Measurements from ENCODE around the gene PPP1R1B.

Gene PPP1R1B

DNA sequence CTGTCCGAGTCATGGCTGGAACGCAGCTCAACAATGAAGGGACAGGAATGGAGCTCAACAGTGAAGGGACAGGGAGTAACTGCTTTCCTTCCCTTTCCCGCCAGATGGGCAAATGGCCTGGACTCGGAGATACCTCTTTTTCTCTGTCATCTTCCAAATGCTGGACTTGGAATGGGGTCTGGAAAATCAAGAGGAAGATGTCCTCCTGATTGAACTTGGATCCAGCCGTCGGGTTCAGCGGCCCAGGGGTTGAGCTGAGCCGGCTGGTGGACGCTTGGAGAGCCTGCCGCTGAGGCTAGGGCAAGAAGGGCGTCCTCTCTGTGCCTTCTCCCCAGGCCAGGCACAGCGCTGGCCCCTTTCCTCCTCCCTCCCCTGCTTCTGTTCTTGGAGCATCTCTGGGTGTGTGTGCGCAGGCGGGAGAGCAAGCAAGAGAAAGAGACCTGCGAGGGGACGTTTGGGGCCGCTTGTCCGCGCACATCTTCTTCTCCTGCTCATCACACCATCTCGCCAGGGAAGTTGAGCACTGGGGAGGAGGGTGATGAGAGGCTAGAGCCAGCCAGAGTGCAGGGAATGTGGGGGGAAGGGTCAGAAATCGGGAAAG, 25.7 kb upstream of the PPP1R1B start:
- DNase-seq: no peak

DNA sequence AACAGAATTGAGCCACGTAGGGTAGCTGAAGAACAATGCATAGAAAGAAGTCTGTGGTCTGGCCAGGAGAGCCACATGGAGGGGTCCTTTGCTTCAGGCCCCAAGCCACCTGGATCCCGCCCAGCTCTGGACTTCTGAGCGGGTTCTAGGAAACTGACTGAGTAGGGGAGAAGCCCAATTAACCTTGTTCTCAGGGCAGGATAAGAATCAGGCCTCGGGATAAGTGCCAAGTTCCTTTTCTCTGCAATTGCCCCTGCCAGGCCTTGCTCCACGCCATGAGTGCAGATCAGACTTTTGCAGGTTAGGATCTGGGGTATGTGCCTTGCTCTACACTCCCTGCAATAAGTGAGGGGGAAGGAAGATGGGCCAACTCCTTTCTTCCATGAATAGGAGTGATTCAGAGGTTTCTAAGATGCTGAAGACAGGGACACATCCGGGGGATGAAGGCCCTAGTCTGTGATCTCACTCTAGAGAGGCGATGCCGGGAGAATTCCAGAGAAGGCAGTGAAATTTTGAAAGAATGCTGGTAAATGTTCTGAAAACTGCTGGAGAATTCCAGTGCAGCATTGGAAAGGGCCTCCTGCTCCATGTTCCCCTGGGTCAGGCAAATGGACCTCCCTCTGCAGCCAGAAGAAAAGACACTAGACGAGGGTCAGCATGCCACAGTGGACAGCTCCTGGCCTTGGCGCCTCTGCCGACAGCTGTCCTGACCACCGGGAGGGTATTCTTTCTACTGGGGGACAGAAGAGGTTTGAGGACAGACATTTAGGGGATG, 24.8 kb upstream of the PPP1R1B start:
- DNase-seq: no peak

DNA sequence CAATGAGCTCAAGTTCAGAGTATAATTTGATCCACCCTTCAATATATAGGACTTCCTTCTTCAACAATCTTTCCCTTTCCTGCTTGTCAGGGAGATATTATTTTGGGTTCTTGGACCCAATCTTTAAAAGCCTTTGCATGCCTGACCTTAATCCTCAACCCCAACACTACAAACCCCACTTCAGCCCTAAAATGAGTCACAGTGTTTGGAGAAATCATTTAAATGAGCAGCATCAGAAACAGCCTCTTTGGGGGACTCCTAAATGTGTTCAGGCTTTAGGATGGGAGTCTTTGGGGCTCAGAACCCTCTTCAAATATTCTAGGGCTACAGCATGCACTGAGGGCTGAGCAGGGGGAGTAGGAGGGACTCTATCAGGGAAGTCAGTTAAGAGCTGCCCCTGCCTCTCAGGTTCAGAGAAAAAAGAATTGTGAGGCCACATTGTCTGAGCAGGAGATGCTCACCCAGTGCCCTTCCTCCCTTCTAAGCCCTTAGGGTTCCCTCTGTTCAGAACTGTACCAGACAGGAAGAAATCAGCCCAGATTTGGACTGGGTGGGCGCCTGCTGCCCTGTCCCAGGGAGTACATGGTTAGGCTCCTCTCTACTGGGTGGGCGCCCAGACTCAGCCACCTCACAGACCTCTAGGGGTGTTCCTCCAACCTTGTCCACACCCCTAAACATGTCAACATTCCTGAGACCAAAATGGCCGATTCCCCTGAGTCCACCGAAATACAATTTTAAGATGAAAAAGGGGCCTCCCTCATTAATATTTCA, 24.0 kb upstream of the PPP1R1B start:
- no peak for DNase-seq

DNA sequence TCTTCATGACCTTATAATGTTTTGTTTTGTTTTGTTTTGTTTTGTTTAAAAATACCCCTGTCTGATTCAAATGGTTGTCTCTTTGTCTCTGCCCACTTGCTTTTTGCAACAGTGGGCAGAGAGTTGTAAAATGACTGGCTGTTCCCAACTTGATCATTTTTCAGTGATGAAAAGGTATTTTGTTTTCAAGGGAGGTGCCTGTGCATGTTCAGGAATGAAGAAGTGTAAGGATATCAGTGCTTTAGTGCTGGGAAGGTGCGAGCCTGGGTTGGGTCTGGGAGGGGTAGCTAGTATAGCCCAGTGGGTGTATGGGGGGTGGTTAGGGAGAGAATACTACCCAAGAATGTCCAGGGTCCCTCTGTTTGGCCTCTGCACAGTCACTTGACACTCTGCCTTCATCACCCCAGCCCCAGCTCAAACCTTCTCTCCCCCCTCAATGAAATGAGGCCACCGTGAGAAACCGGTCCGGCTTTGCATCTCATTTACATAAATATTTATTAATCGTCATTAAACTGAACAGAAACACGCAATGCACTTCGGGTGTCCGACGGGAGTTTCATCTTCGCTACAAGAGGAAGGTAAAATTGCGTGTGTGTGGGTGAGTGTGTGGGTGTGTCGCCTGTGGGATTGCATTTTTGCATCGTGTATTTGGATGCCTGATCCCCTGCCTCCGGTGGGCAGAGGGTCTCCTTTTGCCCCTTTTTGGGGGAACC, 23.3 kb upstream of the PPP1R1B start:
- DNase-seq: no peak

DNA sequence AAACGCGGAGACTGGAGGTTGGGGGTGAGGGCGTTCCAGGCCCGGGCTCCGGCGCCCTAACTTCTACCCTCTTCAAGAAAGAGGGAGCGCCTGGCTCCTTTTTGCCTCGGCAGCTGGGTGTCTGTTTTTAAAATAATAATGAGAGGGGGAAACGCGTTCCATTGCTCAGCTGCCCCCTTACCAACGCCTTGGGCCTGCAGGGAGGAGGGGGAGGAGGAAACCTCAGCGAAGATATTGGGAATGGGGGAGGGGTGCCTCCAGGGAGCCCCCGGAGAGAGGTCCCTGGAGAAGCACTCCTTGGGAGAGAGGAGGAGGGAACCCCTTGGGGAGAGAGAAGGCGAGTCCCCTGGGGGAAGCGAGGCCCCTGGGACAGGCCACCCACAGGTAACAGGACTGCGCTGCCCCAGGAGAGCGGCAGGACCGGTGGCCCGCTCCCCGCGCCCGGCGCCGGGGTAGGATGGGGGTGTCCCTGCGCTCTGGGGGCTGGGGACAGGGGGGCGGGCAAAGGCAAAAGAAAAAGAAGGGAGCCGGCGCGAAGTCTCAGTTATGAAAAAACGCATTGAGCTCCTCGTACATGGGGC, 21.8 kb upstream of the PPP1R1B start:
- DNase-seq: no peak

DNA sequence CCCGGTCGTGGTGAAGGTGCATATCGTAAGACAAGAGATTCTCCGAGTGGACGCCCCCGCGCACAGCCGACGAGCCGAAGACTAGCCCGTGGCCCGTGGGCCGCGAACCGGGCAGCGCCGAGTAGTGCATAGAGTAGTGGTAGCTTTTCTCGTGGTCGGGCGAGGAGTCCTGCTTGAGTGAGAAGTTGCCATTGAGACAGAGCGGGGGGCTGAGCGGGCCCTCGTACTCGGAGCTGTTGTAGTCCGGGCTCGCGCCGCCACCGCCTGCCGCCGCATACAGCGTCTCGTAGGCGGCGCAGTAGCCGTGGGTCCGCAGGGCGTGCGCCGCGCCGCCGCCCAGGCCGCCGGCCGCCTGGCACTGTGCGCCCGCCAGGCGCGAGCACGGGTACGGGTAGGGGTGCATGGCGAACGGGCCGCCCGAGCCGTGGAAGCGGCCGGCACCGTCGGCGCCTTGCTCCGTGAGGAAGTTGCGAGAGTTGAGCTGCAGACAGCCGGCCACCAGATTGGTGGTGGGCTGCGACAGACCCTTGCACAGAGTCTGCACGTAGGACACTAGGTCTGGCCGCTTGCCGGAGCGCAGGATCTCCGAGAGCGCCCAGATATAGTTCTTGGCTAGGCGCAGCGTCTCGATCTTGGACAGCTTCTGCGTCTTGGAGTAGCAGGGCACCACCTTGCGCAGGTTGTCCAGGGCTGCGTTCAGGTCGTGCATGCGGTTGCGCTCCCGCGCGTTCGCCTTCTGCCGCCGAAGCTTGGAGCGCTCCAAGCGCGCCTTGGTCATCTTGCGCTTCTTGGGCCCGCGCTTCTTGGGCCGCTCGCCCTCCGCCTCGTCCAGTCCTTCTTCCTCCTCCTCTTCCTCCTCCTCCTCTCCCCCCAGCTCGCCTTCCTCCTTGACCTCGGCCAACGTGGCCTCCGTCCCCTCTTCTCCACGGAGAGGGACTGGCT, 21.0 kb upstream of the PPP1R1B start:
- peak; percentile 47 to 54 for DNase-seq

DNA sequence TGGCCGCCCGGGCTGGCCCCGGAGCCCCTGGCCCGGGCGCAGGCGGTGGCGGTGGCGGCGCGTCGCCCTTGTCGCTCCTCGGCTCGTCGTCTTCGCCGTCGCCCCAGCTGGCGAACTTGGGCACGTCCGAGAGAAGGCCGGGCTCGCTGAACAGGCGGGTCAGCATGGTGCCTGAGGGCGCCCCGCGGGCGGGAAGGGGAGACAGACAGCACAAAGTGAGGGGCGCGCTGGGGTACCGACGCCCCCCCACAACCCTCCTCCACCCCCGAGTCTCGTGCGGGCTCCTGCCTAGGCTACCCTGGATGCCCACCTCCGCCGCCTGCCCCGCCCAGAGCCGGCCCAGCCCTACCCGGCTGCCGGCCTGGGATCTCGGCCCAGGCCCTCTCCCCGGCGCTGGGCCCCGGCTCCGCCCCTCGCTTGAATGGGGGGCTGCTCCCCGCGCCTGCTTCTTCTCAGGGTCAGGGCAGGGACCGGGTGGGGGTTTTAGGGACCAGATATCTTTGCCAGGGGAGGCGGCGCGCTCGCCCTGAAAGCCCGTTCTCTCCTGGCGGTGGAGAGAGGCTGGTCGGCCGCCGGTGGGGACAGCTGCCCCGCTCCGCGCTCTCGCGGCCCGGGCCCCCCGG, 20.2 kb upstream of the PPP1R1B start:
- DNase-seq: no peak

DNA sequence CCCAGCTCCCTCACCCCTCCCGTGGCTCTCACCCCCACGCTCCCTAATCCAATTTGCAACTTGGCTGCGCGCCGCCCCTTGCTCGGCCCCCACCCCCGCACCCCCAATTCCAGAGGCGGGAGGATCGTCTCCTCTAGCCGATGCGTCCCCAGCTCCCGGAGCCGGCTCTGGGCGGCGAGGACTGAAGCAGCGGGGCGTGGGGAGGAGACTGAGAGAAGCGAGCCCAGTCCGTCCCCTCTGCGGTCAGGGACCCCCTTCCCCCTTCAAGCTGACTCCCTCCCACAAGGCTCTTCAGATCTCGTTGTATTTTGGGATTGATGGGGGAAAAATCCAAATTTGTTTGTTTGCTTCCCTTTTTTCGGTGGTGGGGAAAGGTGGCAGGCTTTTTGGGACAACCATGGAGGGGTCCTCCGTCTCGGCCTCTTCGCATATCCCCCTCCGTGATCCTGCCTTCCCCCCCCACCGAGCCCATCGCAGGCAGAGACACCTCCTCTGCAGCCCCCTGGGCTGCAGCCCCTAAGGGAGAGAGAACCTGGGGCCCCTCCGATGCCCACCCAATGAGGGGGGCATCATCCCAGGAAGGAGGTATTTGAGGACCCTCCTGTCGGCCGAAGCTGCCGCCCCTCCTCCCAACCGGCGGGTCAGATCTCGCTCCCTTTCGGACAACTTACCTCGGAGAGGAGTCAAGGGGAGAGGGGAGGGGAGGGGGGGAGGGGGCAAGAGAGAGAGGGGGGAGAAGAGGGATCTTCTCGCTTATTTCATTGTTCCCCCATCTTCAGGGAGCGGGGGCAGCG, 19.5 kb upstream of the PPP1R1B start:
- no peak for DNase-seq

DNA sequence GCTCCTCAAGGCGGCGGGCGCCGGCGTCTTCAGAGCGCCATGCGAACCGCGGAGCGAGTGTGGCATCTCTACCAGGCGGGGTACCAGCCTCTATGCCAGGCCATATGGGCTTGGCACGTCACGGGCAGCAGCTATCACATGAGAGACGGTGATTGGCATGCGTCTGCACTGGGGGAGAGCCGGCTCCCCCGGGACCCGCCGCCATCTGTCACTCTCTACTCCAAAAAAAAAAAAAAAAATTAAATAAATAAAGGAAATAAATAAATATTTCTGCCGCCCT, 19.0 kb upstream of the PPP1R1B start, which contains the start of gene NEUROD2:
NEUROD2 (minus strand) TSS at position 70 of the 280 bp plus-strand sequence. CDS start 1,321 bp downstream, outside the sequence.
- no peak for DNase-seq

DNA sequence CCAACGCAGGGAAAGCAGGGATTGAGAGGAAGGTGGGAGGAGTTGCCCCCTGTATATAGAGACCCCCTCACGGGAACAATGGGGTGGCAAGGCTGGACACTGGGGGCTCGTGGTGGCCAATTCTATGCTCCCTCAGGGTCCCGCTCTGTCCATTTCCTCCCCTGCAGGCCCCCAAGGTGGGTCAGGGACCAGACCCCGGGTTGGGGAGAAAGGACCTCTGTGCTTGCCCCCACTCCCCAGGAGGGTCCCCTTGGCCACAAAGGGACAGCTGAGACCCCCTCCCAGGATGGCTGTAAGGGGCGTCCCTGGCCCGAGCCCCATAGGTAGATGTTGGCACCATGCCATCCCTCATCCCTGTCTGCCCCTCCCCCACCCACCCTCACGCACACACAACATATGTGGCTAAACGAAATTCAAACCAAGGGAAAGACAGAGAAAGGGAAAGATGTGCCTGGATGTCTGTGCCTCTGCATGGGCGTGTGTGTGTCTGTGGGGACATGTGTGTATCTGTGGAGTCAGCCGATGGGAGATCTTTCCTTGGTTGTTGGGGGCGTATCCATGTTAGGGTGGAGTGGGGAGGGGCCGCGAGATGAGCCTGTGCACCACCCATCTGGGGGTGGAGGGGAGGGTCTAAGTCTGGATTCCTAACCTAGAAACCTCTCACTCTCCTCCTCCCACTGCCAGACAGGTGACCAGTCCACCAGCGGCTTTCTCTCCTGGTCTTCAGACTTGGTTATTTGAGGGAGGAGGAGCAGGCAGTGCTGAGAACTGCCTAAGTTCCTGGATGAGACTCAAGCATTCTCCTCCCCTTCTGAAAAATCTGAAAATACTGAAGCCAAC, 18.4 kb upstream of the PPP1R1B start:
- DNase-seq: no peak

DNA sequence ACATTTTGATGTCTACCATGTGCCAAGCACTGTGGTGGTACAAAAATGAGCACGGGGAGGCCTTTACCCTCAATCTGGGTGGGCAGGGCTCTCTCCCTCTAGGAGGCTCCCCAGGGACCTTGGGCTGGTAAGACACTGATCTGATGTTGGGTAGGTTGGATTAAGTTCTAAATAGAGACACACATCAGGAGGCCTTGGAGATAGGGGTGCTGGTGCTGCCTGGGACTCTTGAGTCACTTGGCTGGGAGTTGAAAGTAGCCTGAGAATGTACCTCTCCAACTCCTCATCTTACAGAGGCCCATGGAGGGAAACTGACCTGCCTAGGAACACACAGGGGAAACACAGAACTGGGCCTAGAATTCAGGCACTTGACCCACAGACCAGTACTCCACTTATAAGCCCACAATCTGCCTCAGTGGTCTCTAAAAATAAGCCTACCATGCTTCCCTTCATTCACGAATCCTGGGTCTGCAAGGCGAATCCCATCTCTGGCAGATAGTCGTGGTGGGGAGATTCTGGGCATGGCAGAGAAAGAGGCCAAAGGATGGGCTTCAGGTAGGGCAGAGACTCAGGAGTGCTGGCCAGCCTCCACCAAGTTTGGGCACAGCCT, 17.2 kb upstream of the PPP1R1B start:
- peak in 1 of 2 experiments; percentile 13 for DNase-seq

DNA sequence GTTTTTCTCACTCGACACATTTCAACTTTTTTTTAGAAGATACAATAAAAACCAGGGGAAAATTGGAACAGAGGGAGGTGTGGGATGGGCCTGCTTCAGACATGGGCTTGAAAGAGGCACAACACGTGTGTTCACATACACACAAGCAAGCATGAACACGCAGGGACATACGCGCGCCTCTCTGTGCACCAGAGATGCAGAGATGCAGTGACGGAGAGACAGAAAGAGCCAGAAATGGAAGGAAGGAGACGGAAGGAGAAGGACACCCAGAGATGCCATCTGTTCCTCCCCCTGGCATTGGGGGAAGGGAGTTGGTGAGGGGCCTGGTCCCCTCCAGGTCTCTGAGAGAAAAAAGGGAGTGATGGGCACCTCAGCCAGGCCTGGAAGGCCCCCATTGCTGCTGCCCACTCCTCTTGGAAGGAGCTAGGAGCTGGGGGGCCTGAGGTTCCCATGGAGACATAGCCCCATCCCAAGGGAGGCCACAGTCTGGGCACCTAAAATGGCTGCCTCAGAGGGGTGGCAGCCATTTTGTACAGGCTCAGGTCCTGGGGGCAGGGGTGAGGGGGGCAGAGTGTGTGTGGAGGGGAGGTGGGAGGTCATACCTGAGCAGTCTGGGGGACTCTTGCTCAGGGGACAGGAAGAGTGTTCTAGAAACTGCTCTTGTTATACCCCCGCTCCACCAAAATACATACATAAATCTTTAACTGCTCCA, 15.2 kb upstream of the PPP1R1B start:
- DNase-seq: no peak

DNA sequence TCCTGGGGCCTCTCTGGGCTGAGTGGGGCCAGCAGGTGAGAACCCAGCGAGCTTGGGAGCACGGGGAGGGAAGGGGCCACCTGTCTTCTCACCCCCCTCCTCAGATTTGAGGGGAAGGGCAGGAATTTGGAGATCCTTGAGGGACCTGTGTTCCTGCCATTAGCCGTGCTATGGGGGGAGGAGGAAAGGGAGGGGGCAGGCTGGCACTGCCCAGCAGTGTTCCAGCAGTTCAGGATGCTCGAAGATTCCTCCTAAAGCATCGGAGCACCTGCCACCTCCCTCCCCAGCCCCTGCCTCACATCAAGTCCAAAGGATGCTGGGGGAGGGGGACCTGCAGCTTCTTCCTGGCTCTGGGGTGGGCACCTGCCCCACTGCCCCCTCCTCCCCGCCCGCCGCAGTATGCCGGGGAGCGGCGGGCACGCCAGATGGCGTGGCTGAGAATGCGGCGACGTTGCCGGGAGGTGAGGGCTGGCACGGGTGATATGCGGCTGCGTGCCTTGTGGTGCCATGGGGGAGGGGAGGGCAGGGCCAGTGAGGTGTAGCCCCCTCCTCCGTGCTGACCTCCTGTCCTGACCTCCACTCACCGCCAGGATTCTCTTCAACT, 14.4 kb upstream of the PPP1R1B start:
- DNase-seq: no peak

DNA sequence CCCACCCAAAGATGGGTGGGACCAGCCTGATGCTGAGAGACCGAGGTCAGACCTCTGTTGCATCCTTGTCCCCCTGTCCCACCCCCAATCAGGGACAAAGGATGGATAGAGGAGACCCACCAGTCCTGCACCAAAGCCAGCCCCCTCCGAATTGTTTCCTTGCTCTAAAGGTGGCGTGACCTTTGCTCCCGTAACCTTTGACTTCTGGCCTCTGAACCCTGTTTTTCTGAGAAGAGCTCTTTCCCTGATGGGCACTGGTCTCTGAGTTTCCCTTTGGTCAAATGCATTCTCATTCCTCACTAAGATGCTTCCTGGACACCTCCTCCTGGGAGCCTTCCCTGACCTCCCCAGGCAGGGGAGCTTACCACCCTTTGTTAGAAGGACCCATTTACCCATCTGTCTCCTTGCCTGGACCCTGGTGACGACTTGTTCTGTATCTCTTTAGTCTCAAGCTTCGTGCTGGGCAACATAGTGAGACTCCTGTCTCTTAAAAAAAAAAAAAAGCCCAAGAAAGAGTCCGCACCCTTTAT, 13.8 kb upstream of the PPP1R1B start:
- no peak for DNase-seq

DNA sequence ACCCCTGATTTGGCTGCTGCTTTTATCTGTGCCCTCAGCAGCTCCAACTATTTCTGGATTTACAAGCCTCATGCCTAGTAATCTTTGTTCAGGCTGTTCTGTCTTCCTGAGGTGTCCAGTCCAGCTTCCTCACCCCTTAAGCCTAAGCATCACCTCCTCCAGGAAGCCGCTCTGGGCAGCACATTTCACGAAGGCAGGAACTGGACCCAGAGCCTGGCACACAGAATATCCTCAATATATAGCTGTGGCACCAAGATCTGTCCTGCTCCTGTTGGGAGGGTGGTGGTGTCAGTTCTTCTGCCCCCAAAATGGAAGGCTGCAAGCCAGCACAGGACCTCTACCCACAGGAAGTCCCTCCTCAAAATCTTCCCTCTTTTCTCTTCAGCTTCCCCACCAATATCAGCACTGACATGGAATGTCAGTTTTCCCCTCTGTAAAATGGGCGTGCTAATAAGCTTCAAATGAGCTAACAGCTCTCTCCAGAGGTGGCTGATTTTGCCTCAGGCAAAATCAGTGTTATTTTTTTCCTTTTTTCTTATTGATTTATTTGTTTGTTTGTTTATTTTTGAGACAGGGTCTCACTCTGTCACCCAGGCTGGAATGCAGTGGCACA, 12.1 kb upstream of the PPP1R1B start:
- DNase-seq: no peak

DNA sequence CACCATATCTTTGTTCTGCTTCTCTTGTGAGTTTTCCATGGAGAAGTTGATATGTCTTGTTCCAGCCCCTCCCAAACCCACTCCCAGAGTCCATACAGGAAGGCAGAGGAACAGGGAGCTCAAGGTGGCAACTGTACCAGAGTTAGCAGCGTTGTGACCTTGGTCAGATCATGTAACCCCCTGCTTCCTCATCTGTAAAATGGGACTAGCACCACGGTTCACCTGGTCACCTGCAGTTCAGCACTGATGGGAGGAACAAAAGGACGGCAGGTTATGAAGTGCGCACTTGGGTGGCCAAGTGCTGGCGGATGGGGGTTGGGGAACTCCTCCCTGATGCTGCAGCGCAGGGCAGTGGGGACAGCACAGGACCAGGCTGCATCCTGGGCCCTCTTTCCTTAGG, 11.3 kb upstream of the PPP1R1B start:
- no peak for DNase-seq

DNA sequence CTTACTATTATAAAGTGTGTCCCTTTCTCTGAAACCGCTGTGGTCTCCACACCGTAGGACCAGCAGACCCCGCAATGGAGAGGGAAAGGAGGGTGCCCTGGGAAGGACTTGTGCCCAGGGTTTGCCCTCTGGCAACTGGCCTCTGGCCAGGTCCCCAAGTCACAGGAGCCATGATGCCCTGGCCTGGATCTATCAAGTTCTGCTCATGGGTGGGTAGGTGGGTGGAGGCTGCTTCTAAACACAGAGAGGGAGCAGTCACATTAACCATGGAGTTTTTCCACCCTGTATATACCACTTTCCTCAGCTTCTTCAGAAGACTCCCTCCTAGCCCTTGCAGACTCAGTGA, 9.7 kb upstream of the PPP1R1B start:
- DNase-seq: no peak
